ENCODE results near the gene RTEL1.

DNA sequence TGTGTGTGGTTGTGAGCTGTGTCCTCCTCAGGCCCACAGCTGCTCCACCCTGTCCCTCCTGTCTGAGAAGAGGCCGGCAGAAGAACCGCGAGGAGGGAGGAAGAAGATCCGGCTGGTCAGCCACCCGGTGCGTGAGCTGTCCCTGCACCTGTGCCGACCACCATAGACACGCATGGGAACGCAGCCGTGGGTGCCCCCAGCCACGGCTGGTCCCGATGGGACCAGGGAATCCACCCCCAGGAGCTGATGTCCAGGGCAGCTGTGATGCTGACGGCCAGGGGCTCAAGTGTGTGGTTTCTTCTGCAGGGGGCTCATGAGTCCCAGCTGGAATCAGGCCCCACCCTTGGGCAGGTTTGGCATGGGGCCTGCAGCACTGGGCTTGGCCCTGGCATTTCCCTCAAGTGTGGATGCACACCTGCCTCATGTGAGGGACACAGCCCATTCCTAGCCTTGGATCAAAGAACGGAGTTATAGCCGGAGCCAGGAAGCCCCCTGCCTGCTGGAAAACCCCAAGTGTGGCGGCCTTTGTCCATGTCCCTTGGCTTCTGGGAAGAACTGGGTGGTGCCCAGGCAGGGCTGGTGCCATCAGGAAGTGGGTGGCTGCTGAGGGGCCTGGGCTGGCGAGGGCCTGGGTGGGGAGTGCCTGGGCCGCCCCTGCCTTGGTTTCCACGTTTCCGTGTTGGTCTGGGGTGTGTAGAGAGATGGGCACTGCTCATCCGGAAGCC, 33.8 kb downstream of the RTEL1 start:
- TF ChIP-seq, protein P1, sequence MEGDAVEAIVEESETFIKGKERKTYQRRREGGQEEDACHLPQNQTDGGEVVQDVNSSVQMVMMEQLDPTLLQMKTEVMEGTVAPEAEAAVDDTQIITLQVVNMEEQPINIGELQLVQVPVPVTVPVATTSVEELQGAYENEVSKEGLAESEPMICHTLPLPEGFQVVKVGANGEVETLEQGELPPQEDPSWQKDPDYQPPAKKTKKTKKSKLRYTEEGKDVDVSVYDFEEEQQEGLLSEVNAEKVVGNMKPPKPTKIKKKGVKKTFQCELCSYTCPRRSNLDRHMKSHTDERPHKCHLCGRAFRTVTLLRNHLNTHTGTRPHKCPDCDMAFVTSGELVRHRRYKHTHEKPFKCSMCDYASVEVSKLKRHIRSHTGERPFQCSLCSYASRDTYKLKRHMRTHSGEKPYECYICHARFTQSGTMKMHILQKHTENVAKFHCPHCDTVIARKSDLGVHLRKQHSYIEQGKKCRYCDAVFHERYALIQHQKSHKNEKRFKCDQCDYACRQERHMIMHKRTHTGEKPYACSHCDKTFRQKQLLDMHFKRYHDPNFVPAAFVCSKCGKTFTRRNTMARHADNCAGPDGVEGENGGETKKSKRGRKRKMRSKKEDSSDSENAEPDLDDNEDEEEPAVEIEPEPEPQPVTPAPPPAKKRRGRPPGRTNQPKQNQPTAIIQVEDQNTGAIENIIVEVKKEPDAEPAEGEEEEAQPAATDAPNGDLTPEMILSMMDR (conservative IDR thresholded peaks at IDR 0.05 in 1 of 2, IDR thresholded peaks at IDR 0.05 in 1 of 2; ENCODE audit: extremely low read depth in 1 of 2, insufficient read depth in 1 of 2, low read depth in 1 of 2, low read length in 2 of 2) = no peak
- TF ChIP-seq EZH2 (IDR thresholded peaks at IDR 0.05; ENCODE audit: borderline replicate concordance, low read length) = no peak
